HCT116 (cell line): ENCODE data around the gene IQCF6. TPM values are rescaled to one million over a fixed set of nuclear protein-coding genes. Genes with fewer than 3 reads are reported as not detected.

Experiments
- ATAC-seq: fragments of 200-7000 bp; cut with Tn5 transposase; 2 replicates; pipeline ENCODE4 v1.9.1; 2020; ENCODE audit warnings: mild to moderate bottlenecking, moderate library complexity
- BruUV-seq: library from RNA; stranded (reverse); fragments of 400-500 nt; replicated peaks from 2 replicates; lab custom pipeline; 2021; lab: Mats Ljungman, UMichigan
- CTCF ChIA-PET: fragments of 300-600 bp; sonication (Branson Sonifier 250); formaldehyde crosslinking; loops from one replicate; lab custom pipeline; 2021; ENCODE audit warnings: antibody characterized with exemption; lab: Charles Lee
- POLR2A ChIA-PET: fragments of 300-600, 350-600 bp; sonication (Branson Sonifier 250); formaldehyde crosslinking; loops from one replicate; lab custom pipeline; 2021; ENCODE audit warnings: antibody characterized with exemption; lab: Charles Lee
- RAD21 ChIA-PET, 2 experiments: fragments of 300-600 bp; sonication (Branson Sonifier 250); formaldehyde crosslinking; loops; one replicate each; lab custom pipeline; 2023; ENCODE audit warnings: low total read pairs in 2 of 2; ENCODE audit not compliant: uncharacterized antibody in 2 of 2, unreplicated experiment in 2 of 2, low non-redundant PET in 1 of 2; lab: Charles Lee
- DNase-seq: peaks from one replicate; pipeline ENCODE4 v3.0.0-alpha.2; 2010; ENCODE audit warnings: low read depth, low spot score
- H2AFZ ChIP-seq: fragments of 200-600 bp; shearing (Covaris generic), sonication (generic); 2 replicates; pipeline ENCODE4 v1.6.1; 2017; ENCODE audit warnings: low read depth, mixed run types, mixed read lengths, antibody characterized with exemption, low read length; ENCODE audit not compliant: poor library complexity, severe bottlenecking
- H3K27ac ChIP-seq: 2 replicates; pipeline ENCODE4 v1.5.1; 2012; ENCODE audit warnings: low read depth, low read length
- H3K27me3 ChIP-seq: fragments of 200-600 bp; sonication (generic); 2 replicates; pipeline ENCODE4 v1.6.1; 2016; ENCODE audit warnings: mixed run types, low read length, mixed read lengths; ENCODE audit not compliant: insufficient read depth
- H3K36me3 ChIP-seq, 2 experiments: fragments of 200-500 bp in 1 of 2; fragments of 200-600 bp in 1 of 2; sonication (Bioruptor generic) in 1 of 2; sonication (generic) in 1 of 2; 2 replicates each; pipeline versions ENCODE4 v1.5.1 to v1.6.1; 2014 to 2016; ENCODE audit warnings: low read length in 2 of 2, inconsistent platforms in 1 of 2, mixed read lengths in 1 of 2, mixed run types in 1 of 2; ENCODE audit not compliant: insufficient read depth in 2 of 2, control insufficient read depth in 1 of 2
- H3K4me1 ChIP-seq, 2 experiments: fragments of 200-600 bp in 1 of 2; sonication (generic) in 1 of 2; 2 replicates each; pipeline versions ENCODE4 v1.5.1 to v1.6.1; 2012 to 2017; ENCODE audit warnings: low read length in 2 of 2, inconsistent platforms in 1 of 2, mild to moderate bottlenecking in 1 of 2, mixed read lengths in 1 of 2, mixed run types in 1 of 2, moderate library complexity in 1 of 2; ENCODE audit not compliant: insufficient read depth in 2 of 2, control insufficient read depth in 1 of 2
- H3K4me2 ChIP-seq: fragments of 200-600 bp; sonication (generic); 2 replicates; pipeline ENCODE4 v1.6.1; 2017; ENCODE audit warnings: mixed run types, low read length, mixed read lengths
- H3K4me3 ChIP-seq, 2 experiments: fragments of 200-600 bp in 1 of 2; sonication (generic) in 1 of 2; replicated peaks in 1 of 2; 2 replicates each; pipeline ENCODE4 v1.5.1; 2011 to 2016; ENCODE audit warnings: low read length in 2 of 2, control low read depth in 1 of 2, low read depth in 1 of 2, mild to moderate bottlenecking in 1 of 2, mixed read lengths in 1 of 2, mixed run types in 1 of 2
- H3K79me2 ChIP-seq: fragments of 200-600 bp; sonication (generic); 2 replicates; pipeline ENCODE4 v1.6.1; 2017; ENCODE audit warnings: mild to moderate bottlenecking, mixed run types, low read length, moderate library complexity, mixed read lengths; ENCODE audit not compliant: insufficient read depth
- H3K9ac ChIP-seq: fragments of 200-600 bp; sonication (generic); 2 replicates; pipeline ENCODE4 v1.6.1; 2016; ENCODE audit warnings: low read length, mixed read lengths
- H3K9me2 ChIP-seq: fragments of 200-600 bp; sonication (generic), shearing (Covaris generic); 2 replicates; pipeline ENCODE4 v1.6.1; 2017; ENCODE audit warnings: mixed run types, mild to moderate bottlenecking, moderate library complexity; ENCODE audit not compliant: insufficient read depth
- H3K9me3 ChIP-seq, 2 experiments: fragments of 200-500 bp in 1 of 2; fragments of 200-600 bp in 1 of 2; sonication (Bioruptor generic) in 1 of 2; sonication (generic) in 1 of 2; 2 replicates each; pipeline ENCODE4 v1.6.1; 2014 to 2017; ENCODE audit warnings: low read length in 2 of 2, mixed read lengths in 2 of 2, inconsistent platforms in 1 of 2, low read depth in 1 of 2, mild to moderate bottlenecking in 1 of 2, mixed run types in 1 of 2, moderate library complexity in 1 of 2; ENCODE audit not compliant: control insufficient read depth in 1 of 2, insufficient read depth in 1 of 2
- H4K20me1 ChIP-seq: fragments of 200-600 bp; sonication (generic), shearing (Covaris generic); 2 replicates; pipeline ENCODE4 v1.6.1; 2017; ENCODE audit warnings: mixed run types, mild to moderate bottlenecking, moderate library complexity; ENCODE audit not compliant: insufficient read depth
- CEBPB ChIP-seq: IDR thresholded peaks from 2 replicates; pipeline ENCODE4 v1.6.1; 2012; ENCODE audit warnings: low read depth
- EZH2phosphoT487 ChIP-seq: fragments of 200-600 bp; IDR thresholded peaks from 2 replicates; pipeline ENCODE4 v1.6.1; 2018; ENCODE audit warnings: antibody characterized with exemption, borderline replicate concordance
- MAX ChIP-seq: IDR thresholded peaks from 2 replicates; pipeline ENCODE4 v1.6.1; 2012
- RAD21 ChIP-seq: IDR thresholded peaks from 2 replicates; pipeline ENCODE4 v1.6.1; 2012; ENCODE audit warnings: low read depth, mild to moderate bottlenecking
- REST ChIP-seq: IDR thresholded peaks from 2 replicates; pipeline ENCODE4 v1.6.1; 2012; ENCODE audit warnings: low read depth
- SIN3A ChIP-seq: IDR thresholded peaks from 2 replicates; pipeline ENCODE4 v1.6.1; 2012; ENCODE audit warnings: low read depth
- SRF ChIP-seq: IDR thresholded peaks from 2 replicates; pipeline ENCODE4 v1.6.1; 2012; ENCODE audit warnings: low read depth
- ZBTB33 ChIP-seq: IDR thresholded peaks from 2 replicates; pipeline ENCODE4 v1.6.1; 2011; ENCODE audit warnings: mild to moderate bottlenecking, low read length, moderate library complexity; ENCODE audit not compliant: insufficient replicate concordance; ENCODE audit errors: extremely low read depth
- intact Hi-C: fragments of 100-400 bp; cut with micrococcal nuclease; formaldehyde crosslinking; loops from 2 replicates; pipeline ENCODE4 v1.10.0; 2022
- total RNA-seq: library from RNA; stranded (reverse); gene quantifications from one replicate; pipeline ENCODE4 v1.2.1, GENCODE V29; 2021; ENCODE audit not compliant: unreplicated experiment

IQCF6 gene
- total RNA-seq, 1 experiment from 2014 or later = not detected

GRCh38 chr3:51735039-51735438 is 44.0 kb downstream of the IQCF6 start:
- Histone ChIP-seq H3K36me3 (no peaks in the 10 kb centered on the region), H3K9ac (no peak overlapping the region), H4K20me1 (no peaks in the 10 kb centered on the region), H3K9me3 (no peaks in the 10 kb centered on the region), H2AFZ (no peak overlapping the region), H3K4me3 (no peak overlapping the region), H3K4me1 (no peaks in the 10 kb centered on the region), H3K9me2 (no peaks in the 10 kb centered on the region), H3K79me2 (no peaks in the 10 kb centered on the region), H3K27me3 (0 out of 2 replicates have a peak, but pooled peaks cover 6% of the 10 kb centered on the region), H3K4me2 (no peak overlapping the region)
- no peak for DNase-seq
- no TSS peak for BruUV-seq
- ChIA-PET RAD21 (no interaction called here), CTCF (no interaction called here), POLR2A (no interaction called here)
- intact Hi-C loops = no loop called here
- ATAC-seq = no peak
- no peak for TF ChIP-seq SRF
- TF ChIP-seq EZH2phosphoT487 = no peak
- no peak for TF ChIP-seq ZBTB33
- no peak for TF ChIP-seq RAD21
- TF ChIP-seq REST = no peak
- TF ChIP-seq SIN3A = no peak
- no peak for TF ChIP-seq MAX
- no peak for TF ChIP-seq CEBPB
- TF ChIP-seq, all 23 proteins: peak for 0
- H3K27ac ChIP-seq = no peak overlapping the region
